Liver (tissue), 3 donors: ENCODE data around the gene HBG1.
"Not testable (repeated sequence)": the region's sequence is repeated elsewhere in the genome, so short reads cannot be mapped to it uniquely, and the experiment has no call there.

ENCODE experiments used
- ATF3 ChIP-seq: IDR thresholded peaks from 2 replicates; pipeline ENCODE4 v1.6.1; 2016; ENCODE audit warnings: antibody characterized with exemption
- EGR1 ChIP-seq, 2 donors: IDR thresholded peaks; 2 replicates each; pipeline ENCODE4 v1.6.1; 2016 to 2018; ENCODE audit warnings: antibody characterized with exemption in 2 of 2, low read depth in 2 of 2
- JUND ChIP-seq, 2 donors: IDR thresholded peaks; 2 replicates each; pipeline ENCODE4 v1.6.1; 2016; ENCODE audit warnings: antibody characterized with exemption in 2 of 2
- RAD21 ChIP-seq, 2 donors: IDR thresholded peaks; 2 replicates each; pipeline ENCODE4 v1.6.1; 2016; ENCODE audit warnings: antibody characterized with exemption in 2 of 2, mild to moderate bottlenecking in 2 of 2
- REST ChIP-seq: IDR thresholded peaks from 2 replicates; pipeline ENCODE4 v1.6.1; 2016; ENCODE audit warnings: antibody characterized with exemption, mild to moderate bottlenecking
- RXRA ChIP-seq, 2 donors: IDR thresholded peaks; 2 replicates each; pipeline ENCODE4 v1.6.1; 2017 to 2018; ENCODE audit warnings: antibody characterized with exemption in 2 of 2, mild to moderate bottlenecking in 1 of 2
- TAF1 ChIP-seq: conservative IDR thresholded peaks from 2 replicates; pipeline ENCODE4 v1.6.1; 2016; ENCODE audit warnings: antibody characterized with exemption, mild to moderate bottlenecking
- YY1 ChIP-seq: IDR thresholded peaks from 2 replicates; pipeline ENCODE4 v1.6.1; 2016; ENCODE audit warnings: antibody characterized with exemption, mild to moderate bottlenecking
- TF ChIP-seq, protein P1 (sequence below): fragments of 150-350 bp; IDR thresholded peaks from 2 replicates; pipeline ENCODE4 v1.5.1; 2017; ENCODE audit warnings: improper control_type of control experiment, low read depth, low read length; ENCODE audit not compliant: missing input control
- TF ChIP-seq, protein P2 (sequence below): IDR thresholded peaks from 2 replicates; pipeline ENCODE4 v1.6.1; 2016; ENCODE audit warnings: antibody characterized with exemption
- donor health status: healthy.
- donor health status: healthy.

- not testable (repeated sequence) for TF ChIP-seq RAD21 (IDR thresholded peaks at IDR 0.05); EGR1 (IDR thresholded peaks at IDR 0.05; ENCODE audit: low read depth in 2 of 2); JUND (IDR thresholded peaks at IDR 0.05); YY1; TAF1; REST; ATF3; RXRA (IDR thresholded peaks at IDR 0.05)
- TF ChIP-seq, protein P1, sequence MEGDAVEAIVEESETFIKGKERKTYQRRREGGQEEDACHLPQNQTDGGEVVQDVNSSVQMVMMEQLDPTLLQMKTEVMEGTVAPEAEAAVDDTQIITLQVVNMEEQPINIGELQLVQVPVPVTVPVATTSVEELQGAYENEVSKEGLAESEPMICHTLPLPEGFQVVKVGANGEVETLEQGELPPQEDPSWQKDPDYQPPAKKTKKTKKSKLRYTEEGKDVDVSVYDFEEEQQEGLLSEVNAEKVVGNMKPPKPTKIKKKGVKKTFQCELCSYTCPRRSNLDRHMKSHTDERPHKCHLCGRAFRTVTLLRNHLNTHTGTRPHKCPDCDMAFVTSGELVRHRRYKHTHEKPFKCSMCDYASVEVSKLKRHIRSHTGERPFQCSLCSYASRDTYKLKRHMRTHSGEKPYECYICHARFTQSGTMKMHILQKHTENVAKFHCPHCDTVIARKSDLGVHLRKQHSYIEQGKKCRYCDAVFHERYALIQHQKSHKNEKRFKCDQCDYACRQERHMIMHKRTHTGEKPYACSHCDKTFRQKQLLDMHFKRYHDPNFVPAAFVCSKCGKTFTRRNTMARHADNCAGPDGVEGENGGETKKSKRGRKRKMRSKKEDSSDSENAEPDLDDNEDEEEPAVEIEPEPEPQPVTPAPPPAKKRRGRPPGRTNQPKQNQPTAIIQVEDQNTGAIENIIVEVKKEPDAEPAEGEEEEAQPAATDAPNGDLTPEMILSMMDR = not testable (repeated sequence)
- TF ChIP-seq, protein P2, sequence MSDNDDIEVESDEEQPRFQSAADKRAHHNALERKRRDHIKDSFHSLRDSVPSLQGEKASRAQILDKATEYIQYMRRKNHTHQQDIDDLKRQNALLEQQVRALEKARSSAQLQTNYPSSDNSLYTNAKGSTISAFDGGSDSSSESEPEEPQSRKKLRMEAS = not testable (repeated sequence)
Observed at GRCh38 chr11:5254646-5255413, 5.2 kb upstream of the HBG1 start, which contains the start of gene HBG2.
